Caco-2 (cell line): ENCODE results near the gene PSTPIP1. TPM values are rescaled to one million over a fixed set of nuclear protein-coding genes. Genes with fewer than 3 reads are reported as not detected.

Experiments
- BruUV-seq: library from RNA; stranded (reverse); fragments of 400-500 nt; replicated peaks from 2 replicates; lab custom pipeline; 2021; lab: Mats Ljungman, UMichigan
- CTCF ChIA-PET: fragments of 300-600 bp; sonication (Branson Sonifier 250); formaldehyde crosslinking; loops from one replicate; lab custom pipeline; 2022; ENCODE audit warnings: antibody characterized with exemption; lab: Charles Lee
- POLR2A ChIA-PET: fragments of 300-600 bp; sonication (Branson Sonifier 250); formaldehyde crosslinking; loops from one replicate; lab custom pipeline; 2022; ENCODE audit warnings: antibody characterized with exemption; lab: Charles Lee
- DNase-seq, 2 experiments: peaks; one replicate each; pipeline versions ENCODE4 v3.0.0 to v3.0.0-alpha.2; 2020 to 2022
- H3K27me3 ChIP-seq: replicated peaks from 2 replicates; pipeline ENCODE4 v1.6.0; 2011; ENCODE audit warnings: low read length; ENCODE audit not compliant: control insufficient read depth, insufficient read depth
- H3K36me3 ChIP-seq: 2 replicates; pipeline ENCODE4 v1.5.1; 2011; ENCODE audit warnings: low read length; ENCODE audit not compliant: control insufficient read depth, insufficient read depth
- H3K4me1 ChIP-seq: fragments of 250-450 bp; sonication (Bioruptor Pico); 2 replicates; pipeline ENCODE4 v1.5.1; 2020; ENCODE audit warnings: mild to moderate bottlenecking
- H3K4me3 ChIP-seq: 2 replicates; pipeline ENCODE4 v1.5.1; 2011; ENCODE audit warnings: low read depth, mild to moderate bottlenecking, control low read depth, low read length
- H3K9me3 ChIP-seq: fragments of 250-450 bp; sonication (Bioruptor Pico); 2 replicates; pipeline ENCODE4 v1.5.1; 2020; ENCODE audit warnings: mild to moderate bottlenecking, moderate library complexity
- H3K27ac Mint-ChIP-seq: one replicate; pipeline ENCODE4 v1.8.0; 2022; ENCODE audit warnings: mixed read lengths; ENCODE audit not compliant: unreplicated experiment
- H3K27me3 Mint-ChIP-seq: one replicate; pipeline ENCODE4 v1.8.0; 2022; ENCODE audit warnings: mixed read lengths; ENCODE audit not compliant: insufficient read depth, unreplicated experiment
- H3K36me3 Mint-ChIP-seq: one replicate; pipeline ENCODE4 v1.8.0; 2022; ENCODE audit warnings: mild to moderate bottlenecking, mixed read lengths; ENCODE audit not compliant: insufficient read depth, unreplicated experiment
- H3K4me1 Mint-ChIP-seq: one replicate; pipeline ENCODE4 v1.8.0; 2022; ENCODE audit warnings: low read depth, mixed read lengths; ENCODE audit not compliant: unreplicated experiment
- H3K4me3 Mint-ChIP-seq: one replicate; pipeline ENCODE4 v1.8.0; 2022; ENCODE audit warnings: mild to moderate bottlenecking, moderate library complexity, mixed read lengths; ENCODE audit not compliant: unreplicated experiment
- H3K9me3 Mint-ChIP-seq: one replicate; pipeline ENCODE4 v1.8.0; 2022; ENCODE audit warnings: mixed read lengths; ENCODE audit not compliant: unreplicated experiment
- intact Hi-C: fragments of 100-400 bp; cut with micrococcal nuclease; formaldehyde crosslinking; loops from one replicate; pipeline ENCODE4 v1.10.0; 2022; ENCODE audit not compliant: unreplicated experiment
- total RNA-seq: library from RNA; stranded (reverse); gene quantifications from 2 replicates; pipeline ENCODE4 v1.2.3, GENCODE V29; 2022
- TF ChIP-seq, protein P1 (sequence below), 2 experiments: fragments of 200-600 bp in 1 of 2; IDR thresholded peaks; 1 replicate in 1 of 2; 2 replicates in 1 of 2; pipeline versions ENCODE4 v1.5.1 to v1.8.0; 2011 to 2022; ENCODE audit warnings: antibody characterized with exemption in 1 of 2, control low read depth in 1 of 2, inconsistent platforms in 1 of 2, low read depth in 1 of 2, low read length in 1 of 2, mild to moderate bottlenecking in 1 of 2, moderate library complexity in 1 of 2; ENCODE audit not compliant: insufficient read depth in 1 of 2, severe bottlenecking in 1 of 2, unreplicated experiment in 1 of 2

Gene PSTPIP1
- total RNA-seq, 1 experiment from 2014 or later: not detected

GRCh38 chr15:76976572-76977270 lies 18.2 kb upstream of the PSTPIP1 start:
- H3K27ac Mint-ChIP-seq: no peak overlapping the region
- H3K9me3 Mint-ChIP-seq: no peaks in the 10 kb centered on the region
- DNase-seq: no peak
- H3K36me3 ChIP-seq: no peaks in the 10 kb centered on the region
- H3K27me3 Mint-ChIP-seq: peaks cover 7% of the 10 kb centered on the region
- H3K4me3 ChIP-seq: no peak overlapping the region
- no peaks in the 10 kb centered on the region for H3K4me1 ChIP-seq
- ChIA-PET CTCF (no interaction called here), POLR2A (no interaction called here)
- no peaks in the 10 kb centered on the region for H3K27me3 ChIP-seq
- H3K4me3 Mint-ChIP-seq: no peak overlapping the region
- TF ChIP-seq, protein P1, sequence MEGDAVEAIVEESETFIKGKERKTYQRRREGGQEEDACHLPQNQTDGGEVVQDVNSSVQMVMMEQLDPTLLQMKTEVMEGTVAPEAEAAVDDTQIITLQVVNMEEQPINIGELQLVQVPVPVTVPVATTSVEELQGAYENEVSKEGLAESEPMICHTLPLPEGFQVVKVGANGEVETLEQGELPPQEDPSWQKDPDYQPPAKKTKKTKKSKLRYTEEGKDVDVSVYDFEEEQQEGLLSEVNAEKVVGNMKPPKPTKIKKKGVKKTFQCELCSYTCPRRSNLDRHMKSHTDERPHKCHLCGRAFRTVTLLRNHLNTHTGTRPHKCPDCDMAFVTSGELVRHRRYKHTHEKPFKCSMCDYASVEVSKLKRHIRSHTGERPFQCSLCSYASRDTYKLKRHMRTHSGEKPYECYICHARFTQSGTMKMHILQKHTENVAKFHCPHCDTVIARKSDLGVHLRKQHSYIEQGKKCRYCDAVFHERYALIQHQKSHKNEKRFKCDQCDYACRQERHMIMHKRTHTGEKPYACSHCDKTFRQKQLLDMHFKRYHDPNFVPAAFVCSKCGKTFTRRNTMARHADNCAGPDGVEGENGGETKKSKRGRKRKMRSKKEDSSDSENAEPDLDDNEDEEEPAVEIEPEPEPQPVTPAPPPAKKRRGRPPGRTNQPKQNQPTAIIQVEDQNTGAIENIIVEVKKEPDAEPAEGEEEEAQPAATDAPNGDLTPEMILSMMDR (IDR thresholded peaks at IDR 0.05; ENCODE audit: insufficient read depth in 1 of 2, low read depth in 1 of 2, low read length in 1 of 2, severe bottlenecking in 1 of 2, unreplicated experiment in 1 of 2): no peak
- no TSS peak for BruUV-seq
- intact Hi-C loops: no loop called here
- H3K36me3 Mint-ChIP-seq: no peaks in the 10 kb centered on the region
- no peaks in the 10 kb centered on the region for H3K9me3 ChIP-seq
- H3K4me1 Mint-ChIP-seq: no peaks in the 10 kb centered on the region

- POLR2A ChIA-PET: no interaction called here
- Mint-ChIP-seq H3K36me3 (no peaks in the 10 kb centered on the region), H3K27ac (no peak overlapping the region), H3K4me3 (no peak overlapping the region), H3K27me3 (peaks cover 7% of the 10 kb centered on the region), H3K4me1 (no peaks in the 10 kb centered on the region), H3K9me3 (no peaks in the 10 kb centered on the region)
- Histone ChIP-seq H3K9me3 (no peaks in the 10 kb centered on the region), H3K27me3 (no peaks in the 10 kb centered on the region), H3K4me1 (no peaks in the 10 kb centered on the region), H3K4me3 (no peak overlapping the region), H3K36me3 (no peaks in the 10 kb centered on the region)
- intact Hi-C loops: no loop called here
- CTCF ChIA-PET: interaction anchor here (0.6 kb wide), 1 partner anchor 39 kb away, joined by 5 read pairs; no protein-coding TSS in a partner anchor
- DNase-seq: no peak
- TF ChIP-seq, protein P1 (IDR thresholded peaks at IDR 0.05; ENCODE audit: insufficient read depth in 1 of 2, low read depth in 1 of 2, low read length in 1 of 2, severe bottlenecking in 1 of 2, unreplicated experiment in 1 of 2): no peak
- no TSS peak for BruUV-seq
Measured at GRCh38 chr15:76978522-76979330, 16.2 kb upstream of the PSTPIP1 start.

- H3K27me3 Mint-ChIP-seq: peaks cover 3% of the 10 kb centered on the region
- no peaks in the 10 kb centered on the region for H3K4me1 Mint-ChIP-seq
- Histone ChIP-seq H3K9me3 (no peaks in the 10 kb centered on the region), H3K27me3 (no peaks in the 10 kb centered on the region), H3K36me3 (no peaks in the 10 kb centered on the region), H3K4me1 (no peaks in the 10 kb centered on the region), H3K4me3 (no peak overlapping the region)
- no peak overlapping the region for H3K4me3 Mint-ChIP-seq
- no peak for DNase-seq
- ChIA-PET POLR2A (no interaction called here), CTCF (no interaction called here)
- H3K9me3 Mint-ChIP-seq: no peaks in the 10 kb centered on the region
- no peaks in the 10 kb centered on the region for H3K36me3 Mint-ChIP-seq
- TF ChIP-seq, protein P1 (IDR thresholded peaks at IDR 0.05; ENCODE audit: insufficient read depth in 1 of 2, low read depth in 1 of 2, low read length in 1 of 2, severe bottlenecking in 1 of 2, unreplicated experiment in 1 of 2): no peak
- BruUV-seq: no TSS peak
- no peak overlapping the region for H3K27ac Mint-ChIP-seq
- intact Hi-C loops: no loop called here
Measured at GRCh38 chr15:76979331-76979925, 15.5 kb upstream of the PSTPIP1 start.
